GM18867 (cell line): ENCODE results near the gene PLA2G2D.

Experiments
- ATAC-seq: cut with Tn5 transposase; IDR thresholded peaks from one replicate; pipeline ENCODE4 v1.9.1; 2021; ENCODE audit warnings: mild to moderate bottlenecking, moderate library complexity; ENCODE audit not compliant: unreplicated experiment

Gene PLA2G2D

DNA sequence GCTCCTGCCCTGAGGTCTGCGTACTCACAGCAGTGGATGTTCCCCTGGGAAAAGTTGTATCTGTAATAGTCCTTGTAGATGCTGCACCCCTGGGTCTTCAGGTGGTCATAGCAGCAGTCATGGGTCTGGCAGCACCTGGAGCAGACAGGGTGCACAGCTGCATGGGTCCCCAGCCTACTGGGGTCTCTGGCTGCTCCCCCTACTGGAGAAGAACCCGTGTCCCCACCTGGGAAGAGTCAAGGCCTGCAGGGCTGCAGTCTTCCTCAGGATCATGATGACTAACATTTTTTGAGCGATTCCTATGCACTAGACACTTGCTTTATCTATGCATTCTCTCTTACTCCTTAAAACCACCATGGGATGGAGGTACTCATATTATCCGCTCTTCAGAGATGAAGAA lies 3.9 kb downstream of the PLA2G2D start:
- no peak for ATAC-seq

GRCh38 chr1:20114021-20114648 lies 5.2 kb downstream of the PLA2G2D start:
- ATAC-seq: no peak

DNA sequence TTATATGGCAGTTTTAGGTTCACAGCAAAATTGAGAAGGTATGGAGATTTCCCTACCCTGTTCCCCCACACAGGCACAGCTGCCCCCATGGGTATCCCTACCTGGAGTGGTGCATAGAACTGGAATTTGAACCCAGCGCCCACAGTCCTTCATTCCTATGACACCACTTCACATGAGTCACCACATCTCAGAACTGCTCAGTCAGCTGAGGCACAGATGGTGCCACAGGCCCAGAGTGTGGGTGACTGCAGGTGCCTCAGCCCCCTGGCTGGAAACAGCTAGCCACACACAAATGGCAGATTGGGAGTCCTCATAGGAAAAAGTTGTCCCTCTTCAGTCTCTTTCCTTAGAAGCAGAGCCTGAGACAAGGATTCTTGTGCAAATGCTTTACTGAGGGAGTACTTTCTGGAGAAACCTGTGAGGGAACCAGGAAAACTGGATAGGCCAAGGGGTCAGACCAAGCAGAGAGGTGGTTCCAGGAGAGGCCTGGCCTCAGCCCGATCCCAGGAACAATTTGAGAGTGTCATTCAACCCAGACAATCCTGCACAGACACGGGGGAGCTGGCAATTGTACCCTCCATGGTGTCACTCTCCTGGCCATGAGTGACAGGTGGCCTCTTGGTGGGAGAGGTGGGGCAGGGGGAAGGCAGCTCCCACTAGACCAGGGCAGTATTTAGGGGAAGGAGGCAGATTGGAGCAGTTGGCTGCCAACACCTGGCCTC lies 6.9 kb downstream of the PLA2G2D start:
- ATAC-seq: no peak

DNA sequence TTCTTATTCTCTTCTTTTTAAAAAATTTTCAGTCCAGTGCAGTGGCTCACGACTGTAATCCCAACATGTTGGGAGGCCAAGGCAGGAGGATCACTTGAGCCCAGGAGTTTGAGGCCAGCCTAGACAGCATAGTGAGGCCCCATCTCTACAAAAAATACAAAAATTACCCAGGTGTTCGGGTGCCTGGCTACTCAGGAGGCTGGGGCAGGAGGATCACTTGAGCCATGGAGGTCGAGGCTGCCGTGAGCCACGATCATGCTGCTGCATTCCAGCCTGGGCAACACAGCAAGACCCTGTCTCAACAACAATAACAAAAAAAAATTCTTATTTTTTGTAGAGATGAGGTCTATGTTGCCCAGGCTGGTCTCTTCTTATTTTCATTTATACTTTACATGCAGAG lies 7.9 kb downstream of the PLA2G2D start:
- no peak for ATAC-seq

DNA sequence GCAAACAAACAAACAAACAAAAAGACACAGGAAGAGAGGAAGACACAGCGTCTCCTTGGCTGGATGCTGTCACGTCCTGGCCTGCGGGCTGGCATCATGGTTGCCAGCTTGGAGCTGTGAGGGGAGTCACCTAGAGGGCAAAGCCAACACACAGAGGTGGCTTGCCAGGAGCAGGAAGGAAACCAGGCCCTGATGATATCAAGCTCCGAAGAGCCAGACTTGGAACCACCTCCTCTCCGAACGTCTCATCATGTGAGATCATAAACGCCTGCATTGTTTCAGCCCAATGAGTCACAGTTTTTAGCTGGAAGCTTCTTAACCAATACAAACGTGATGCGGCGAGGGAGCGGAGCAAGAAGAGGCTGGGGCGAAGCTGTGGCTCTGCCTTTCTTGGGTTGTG lies 8.7 kb downstream of the PLA2G2D start:
- ATAC-seq: no peak

DNA sequence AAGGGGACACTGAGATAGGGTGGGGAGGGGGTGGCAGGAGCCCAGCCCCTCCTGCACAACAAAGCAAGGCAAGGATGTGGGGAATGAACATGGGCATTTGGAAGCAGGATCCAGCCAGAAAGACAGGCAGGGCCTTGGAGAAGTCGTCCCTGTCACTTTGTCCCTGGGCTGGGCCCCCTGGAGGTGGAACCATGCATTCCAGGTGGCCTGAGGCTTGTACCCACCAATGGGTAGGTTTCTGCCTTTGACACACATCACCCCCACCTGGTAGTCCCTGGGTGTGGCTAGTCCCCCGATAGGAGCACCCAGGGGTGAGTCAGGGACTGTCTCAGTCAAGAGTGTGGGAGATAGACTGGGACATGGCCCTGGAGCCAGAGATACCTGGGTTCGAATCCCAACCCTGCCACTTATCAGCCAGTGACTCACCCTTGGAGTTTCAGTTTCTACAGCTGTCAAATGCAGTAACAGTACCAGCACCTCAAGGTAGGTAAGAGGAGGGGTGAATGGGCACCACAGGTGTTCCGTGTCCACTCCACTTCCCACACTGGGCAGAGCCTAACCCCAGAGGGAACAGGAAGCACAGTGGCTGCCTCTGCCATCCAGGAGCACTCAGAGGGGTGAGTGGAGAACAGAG lies 10.0 kb downstream of the PLA2G2D start:
- ATAC-seq: no peak

GRCh38 chr1:20108366-20109123 lies 10.8 kb downstream of the PLA2G2D start:
- no peak for ATAC-seq

DNA sequence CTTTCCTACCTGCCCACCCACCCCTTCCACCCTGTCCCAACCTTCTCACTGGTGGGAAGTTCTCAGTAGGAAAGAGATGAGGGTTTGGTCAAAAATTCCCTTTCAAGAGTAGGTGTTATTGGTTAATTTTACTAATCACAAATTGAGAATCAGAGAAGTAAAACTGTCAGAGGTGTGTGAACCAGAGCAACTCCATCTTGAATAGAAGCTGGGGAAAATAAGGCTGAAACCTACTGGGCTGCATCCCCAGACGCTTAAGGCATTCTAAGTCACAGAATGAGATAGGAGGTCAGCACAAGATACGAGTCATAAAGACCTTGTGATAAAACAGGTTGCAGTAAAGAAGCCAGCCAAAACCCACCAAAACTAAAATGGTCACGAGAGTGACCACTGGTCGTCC lies 11.5 kb downstream of the PLA2G2D start:
- no peak for ATAC-seq

DNA sequence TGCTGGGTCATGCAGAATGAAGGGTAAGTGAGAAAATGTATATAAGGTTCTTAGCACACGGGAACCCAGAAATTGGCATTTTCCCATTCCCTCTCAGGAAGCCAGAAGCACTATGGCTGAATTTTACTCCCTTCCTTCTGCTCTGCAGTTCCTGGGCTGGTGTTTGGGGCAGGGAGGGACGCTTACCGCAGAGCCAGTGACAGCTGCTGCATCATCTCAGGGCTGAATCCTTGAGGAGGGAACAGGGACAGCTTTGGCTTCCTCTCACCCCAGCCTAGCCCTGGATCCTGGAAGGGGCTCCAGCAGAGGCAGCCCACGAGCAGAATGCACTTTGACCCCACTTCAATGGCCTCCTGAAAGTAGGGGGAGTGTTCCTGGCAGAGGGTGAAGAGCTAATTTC lies 12.0 kb downstream of the PLA2G2D start:
- no peak for ATAC-seq

- ATAC-seq: no peak
Observed at GRCh38 chr1:20105856-20106255, 13.5 kb downstream of the PLA2G2D start.

- ATAC-seq: no peak
Observed at GRCh38 chr1:20102875-20103274, 16.5 kb downstream of the PLA2G2D start.

DNA sequence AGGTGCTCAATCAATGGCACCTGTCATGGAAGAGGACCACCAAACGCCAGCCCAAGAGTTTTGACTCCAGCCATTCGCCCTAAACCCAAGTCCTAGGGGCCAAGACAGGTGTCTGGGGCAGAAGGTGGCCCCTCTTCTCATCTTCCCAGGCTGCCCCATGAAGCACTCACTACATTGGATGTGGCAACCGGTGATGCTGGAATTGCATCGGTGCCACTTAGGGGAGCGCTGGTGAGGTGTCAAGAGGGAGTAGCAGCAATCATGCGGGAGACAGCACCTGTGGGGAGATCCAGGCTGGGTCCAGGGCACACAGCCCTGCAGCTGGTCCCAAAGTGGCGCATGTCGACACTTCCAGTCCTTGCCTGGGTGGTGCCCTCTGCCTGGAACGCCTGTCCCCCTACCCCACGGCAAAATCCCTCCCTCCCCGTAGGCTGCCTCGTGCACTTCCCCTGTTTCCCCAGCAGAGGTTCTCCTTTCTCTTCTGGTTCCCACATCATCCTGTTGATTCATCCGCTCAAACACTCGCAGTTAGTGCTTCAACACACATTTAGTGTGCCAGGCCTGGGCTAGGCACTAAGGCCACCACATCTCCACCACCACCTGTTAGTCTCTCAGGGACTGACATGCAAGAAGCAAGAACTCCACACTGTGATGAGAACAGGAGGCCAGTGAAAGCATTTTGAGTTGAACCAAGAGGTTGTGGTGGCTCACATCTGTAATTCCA lies 18.5 kb downstream of the PLA2G2D start:
- no peak for ATAC-seq

DNA sequence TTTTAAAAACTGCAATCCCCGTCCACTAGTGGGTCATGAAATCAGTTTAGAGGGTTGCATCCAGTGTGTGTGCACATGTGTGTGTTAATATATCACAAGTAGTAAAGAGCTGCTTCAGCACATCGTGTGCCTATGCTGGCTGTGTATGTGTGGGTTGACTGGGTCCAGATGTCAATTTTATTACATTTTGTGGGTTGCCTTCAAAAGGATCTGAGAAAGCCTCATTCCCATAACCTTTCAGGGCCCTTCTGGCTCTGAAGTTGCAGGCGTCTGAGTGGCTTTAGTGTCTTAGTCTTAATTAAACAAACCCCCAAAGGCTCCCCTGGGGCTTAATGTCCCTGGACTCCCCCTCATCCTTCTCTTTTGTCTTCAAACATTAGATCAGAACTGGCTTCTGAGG lies 19.8 kb downstream of the PLA2G2D start:
- ATAC-seq: no peak

DNA sequence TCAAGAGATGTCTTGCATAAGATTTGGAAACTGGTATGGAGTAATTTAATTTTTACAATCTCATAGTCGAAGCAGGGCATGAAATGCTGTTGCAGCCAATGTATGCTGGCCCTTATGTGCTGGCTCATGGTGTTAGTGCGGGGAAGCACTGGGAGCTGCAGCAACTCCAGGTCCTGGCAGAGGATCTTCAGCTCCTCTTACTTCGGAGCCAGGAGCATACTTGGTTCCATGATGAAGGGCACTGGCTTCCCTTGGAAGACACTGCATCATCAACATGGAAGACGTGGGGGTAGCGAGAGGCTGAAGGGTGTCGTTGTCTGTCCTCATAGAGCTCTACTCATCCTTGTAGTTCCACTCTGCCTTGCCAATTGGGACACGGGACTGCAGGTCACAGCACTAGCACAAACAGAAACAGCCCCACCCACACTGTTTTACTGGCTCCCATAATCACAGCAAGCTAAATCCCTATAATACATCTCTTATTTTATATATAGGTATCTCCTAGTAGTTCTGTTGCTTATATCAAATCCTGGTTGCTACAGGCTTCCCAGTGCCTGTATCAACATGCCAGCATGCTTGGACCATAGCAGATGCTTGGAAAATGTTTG lies 22.4 kb downstream of the PLA2G2D start:
- ATAC-seq: no peak

DNA sequence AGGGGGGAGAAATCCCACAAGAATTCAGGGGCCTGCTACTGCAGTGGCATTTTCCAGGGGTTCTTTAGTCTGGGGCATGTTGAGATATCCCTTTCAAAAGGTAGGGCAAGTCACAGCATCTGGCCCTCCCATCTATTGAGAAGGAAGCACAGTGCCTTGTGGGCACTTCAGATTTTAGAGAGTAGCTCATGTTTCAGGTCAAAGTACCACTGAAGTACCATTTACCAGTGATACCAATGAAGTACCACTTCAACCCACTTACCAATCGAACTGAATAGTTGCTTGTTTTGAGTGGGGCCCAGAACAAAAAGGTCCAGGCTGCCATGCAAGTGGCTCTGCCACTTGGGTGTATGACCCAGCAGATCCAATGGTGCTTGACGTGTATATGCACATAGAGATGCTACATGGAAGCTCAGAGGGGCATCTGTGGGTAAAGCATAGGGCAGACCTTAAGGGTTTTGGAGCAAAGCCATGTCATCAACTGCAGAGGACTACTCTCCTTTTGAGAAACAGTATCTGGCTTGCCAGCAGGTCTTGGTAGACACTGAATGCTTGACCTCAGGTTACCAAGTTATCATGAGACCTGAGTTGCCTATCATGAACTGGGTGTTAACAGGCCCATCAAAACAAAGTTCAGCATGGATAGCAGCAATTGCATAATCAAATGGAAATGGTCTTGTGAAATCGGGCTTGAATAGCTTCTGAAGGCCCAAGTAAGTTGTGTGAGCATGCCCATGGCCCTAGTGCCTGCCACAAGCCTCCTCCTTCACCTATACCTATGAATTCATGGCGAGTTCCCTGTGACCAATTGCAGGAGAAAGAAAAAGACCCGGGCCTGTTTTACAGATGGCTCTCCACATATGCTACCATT lies 23.5 kb downstream of the PLA2G2D start:
- no peak for ATAC-seq

GRCh38 chr1:20093940-20094391 lies 25.4 kb downstream of the PLA2G2D start:
- no peak for ATAC-seq

- ATAC-seq: no peak
Observed at GRCh38 chr1:20093303-20093702, 26.0 kb downstream of the PLA2G2D start.

GRCh38 chr1:20090641-20091040 lies 28.7 kb downstream of the PLA2G2D start:
- no peak for ATAC-seq

DNA sequence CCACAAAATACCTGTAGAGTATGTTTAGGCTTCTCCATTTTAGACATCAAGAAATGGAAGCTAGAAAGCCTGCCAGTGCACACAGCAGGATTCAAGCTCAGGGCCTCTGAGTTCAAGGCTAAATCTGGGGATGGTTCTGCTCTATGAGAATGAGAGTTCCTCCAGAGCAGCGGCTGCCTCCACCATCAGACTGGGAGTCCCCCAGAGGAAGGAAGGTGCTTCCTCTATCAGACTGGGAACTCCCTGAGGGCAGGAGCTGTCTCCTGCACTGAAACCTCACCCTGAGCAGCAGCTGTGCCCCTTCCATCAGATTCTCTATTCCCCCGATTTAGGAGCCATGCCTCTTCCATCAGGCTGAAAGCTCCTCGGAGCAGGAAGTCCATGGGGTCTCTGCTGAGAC lies 29.2 kb downstream of the PLA2G2D start:
- no peak for ATAC-seq
